AG09309 (cell line): ENCODE data around the gene IGSF3.

ENCODE experiments used
- DNase-seq: peaks from one replicate; pipeline ENCODE4 v3.0.0-alpha.2; 2010; ENCODE audit warnings: low read depth
- H3K4me3 ChIP-seq: 2 replicates; pipeline ENCODE4 v1.5.1; 2011; ENCODE audit warnings: mild to moderate bottlenecking, low read depth, low read length, moderate library complexity; ENCODE audit not compliant: control insufficient read depth
- CTCF ChIP-seq: IDR thresholded peaks from 2 replicates; pipeline ENCODE4 v1.5.1; 2011; ENCODE audit warnings: mild to moderate bottlenecking, low read depth, low read length, inconsistent platforms; ENCODE audit not compliant: insufficient read depth, control insufficient read depth; ENCODE audit errors: missing control alignments

The IGSF3 gene

GRCh38 chr1:116529681-116530080 lies 137.9 kb downstream of the IGSF3 start:
- no peak overlapping the region for H3K4me3 ChIP-seq
- no peak for DNase-seq
- no peak for TF ChIP-seq CTCF

- DNase-seq, result no peak
- no peak overlapping the region for H3K4me3 ChIP-seq
- no peak for TF ChIP-seq CTCF
Measured at GRCh38 chr1:116529199-116529631, 138.3 kb downstream of the IGSF3 start.

- TF ChIP-seq CTCF, result no peak
- H3K4me3 ChIP-seq, result no peak overlapping the region
- no peak for DNase-seq
Measured at GRCh38 chr1:116528329-116529083, 139.0 kb downstream of the IGSF3 start.

GRCh38 chr1:116525440-116525839 lies 142.1 kb downstream of the IGSF3 start:
- no peak for TF ChIP-seq CTCF
- H3K4me3 ChIP-seq, result no peak overlapping the region
- DNase-seq, result no peak
